Fibroblast of skin of back (primary cell): ENCODE data around the gene ZNF460.

ENCODE experiments used
- DNase-seq: peaks from one replicate; pipeline ENCODE4 v3.0.0-alpha.2; 2013

ZNF460 gene

GRCh38 chr19:57280962-57281400 is 696 bp downstream of the ZNF460 start:
- DNase-seq = no peak

GRCh38 chr19:57282011-57282643 is 1.8 kb downstream of the ZNF460 start:
- no peak for DNase-seq

- no peak for DNase-seq
Observed at GRCh38 chr19:57288373-57288772, 8.1 kb downstream of the ZNF460 start.

GRCh38 chr19:57290970-57291369 is 10.7 kb downstream of the ZNF460 start:
- DNase-seq = no peak

- DNase-seq = no peak
Observed at GRCh38 chr19:57292547-57292946, 12.3 kb downstream of the ZNF460 start.

GRCh38 chr19:57293719-57294118 is 13.4 kb downstream of the ZNF460 start:
- DNase-seq = no peak

- DNase-seq = peak; percentile 92
Observed at GRCh38 chr19:57302020-57302465, 21.8 kb downstream of the ZNF460 start.

- no peak for DNase-seq
Observed at GRCh38 chr19:57302727-57303401, 22.6 kb downstream of the ZNF460 start.

- DNase-seq = no peak
Observed at GRCh38 chr19:57305056-57305455, 24.8 kb downstream of the ZNF460 start.

- DNase-seq = no peak
Observed at GRCh38 chr19:57308514-57308913, 28.2 kb downstream of the ZNF460 start.

- no peak for DNase-seq
Observed at GRCh38 chr19:57310792-57311191, 30.5 kb downstream of the ZNF460 start.

- DNase-seq = no peak
Observed at GRCh38 chr19:57314146-57314545, 33.9 kb downstream of the ZNF460 start.

GRCh38 chr19:57317503-57317902 is 37.2 kb downstream of the ZNF460 start:
- DNase-seq = no peak

GRCh38 chr19:57319869-57320179 is 39.5 kb downstream of the ZNF460 start:
- no peak for DNase-seq

GRCh38 chr19:57320180-57321084 is 40.1 kb downstream of the ZNF460 start, which contains the start of gene ZNF543:
Gene ZNF543 (plus strand): TSS chr19:57320472. CDS start chr19:57320854, 382 bp downstream.
- peak; percentile 97 for DNase-seq

GRCh38 chr19:57321116-57321515 is 40.8 kb downstream of the ZNF460 start:
- no peak for DNase-seq

- DNase-seq = no peak
Observed at GRCh38 chr19:57321751-57322150, 41.5 kb downstream of the ZNF460 start.

GRCh38 chr19:57324992-57325391 is 44.7 kb downstream of the ZNF460 start:
- DNase-seq = no peak

- DNase-seq = no peak
Observed at GRCh38 chr19:57327993-57328392, 47.7 kb downstream of the ZNF460 start.

GRCh38 chr19:57334191-57334590 is 53.9 kb downstream of the ZNF460 start:
- no peak for DNase-seq

- peak; percentile 59 for DNase-seq
Observed at GRCh38 chr19:57338877-57339276, 58.6 kb downstream of the ZNF460 start.

- no peak for DNase-seq
Observed at GRCh38 chr19:57342582-57342981, 62.3 kb downstream of the ZNF460 start.
